ENCODE data around the gene GALNT7. TPM values are rescaled to one million over a fixed set of nuclear protein-coding genes. Genes with fewer than 3 reads are reported as not detected.

Gene GALNT7
- total and polyA plus RNA-seq, 2 donors (not counting 3 experiments of a cell fraction or from before 2014, with no cell fraction given): 19.6 to 54.6 TPM

- DNase-seq (ENCODE audit: low read depth, low spot score): no peak
- Histone ChIP-seq H3K4me2 (ENCODE audit: insufficient read depth, low read length) (no peak overlapping the region), H3K36me3 (ENCODE audit: control insufficient read depth in 2 of 2, extremely low read depth in 1 of 2, insufficient read depth in 2 of 2, low read length in 2 of 2) (no peaks in the 10 kb centered on the region), H3K27me3 (ENCODE audit: control insufficient read depth in 2 of 2, insufficient read depth in 2 of 2, low read length in 2 of 2) (no peaks in the 10 kb centered on the region), H3K9me3 (replicated peaks; ENCODE audit: control insufficient read depth, insufficient read depth, low read length) (no peaks in the 10 kb centered on the region), H3K4me1 (ENCODE audit: control insufficient read depth, extremely low read depth, insufficient read depth, low read length) (no peaks in the 10 kb centered on the region), H4K20me1 (replicated peaks; ENCODE audit: control insufficient read depth, extremely low read depth, insufficient read depth, low read length) (no peaks in the 10 kb centered on the region), H3K9ac (replicated peaks; ENCODE audit: extremely low read depth, insufficient read depth, low read length) (no peak overlapping the region), H3K79me2 (ENCODE audit: control insufficient read depth, insufficient read depth, low read length) (no peaks in the 10 kb centered on the region), H2AFZ (ENCODE audit: low read depth, low read length) (no peak overlapping the region), H3K4me3 (replicated peaks in 1 of 3; ENCODE audit: insufficient read depth in 1 of 3, low read depth in 1 of 3, low read length in 3 of 3) (no peak overlapping the region), H3K9me1 (replicated peaks; ENCODE audit: control insufficient read depth, extremely low read depth, insufficient read depth, low read length) (no peaks in the 10 kb centered on the region), H3K27ac (ENCODE audit: insufficient read depth, low read depth, low read length) (no peak overlapping the region)
- intact Hi-C loops (cut with micrococcal nuclease): no loop called here
- dilution Hi-C loops (cut with MboI; ENCODE audit: extremely low pct_ligation_motif_present, low sequenced_read_pairs): no loop called here
- no peak for TF ChIP-seq FOS (IDR thresholded peaks at IDR 0.05; ENCODE audit: borderline replicate concordance, insufficient read depth, low read length)
- no peak for TF ChIP-seq MYC (IDR thresholded peaks at IDR 0.05; ENCODE audit: low read depth, low read length)
- no peak for TF ChIP-seq EZH2 (IDR thresholded peaks at IDR 0.05; ENCODE audit: borderline replicate concordance, low read depth, low read length, severe bottlenecking)
- no peak for TF ChIP-seq CTCF (IDR thresholded peaks at IDR 0.05; ENCODE audit: extremely low read depth in 1 of 2, insufficient read depth in 1 of 2, low read depth in 1 of 2, low read length in 2 of 2)
- TF ChIP-seq POLR2AphosphoS5 (IDR thresholded peaks at IDR 0.05; ENCODE audit: insufficient read depth, low read depth, low read length): no peak
- no TSS peak for BruUV-seq (replicated peaks)
- POLR2A ChIA-PET: no interaction called here
- CTCF ChIA-PET: interaction anchor here (0.9 to 1.9 kb wide), 6 partner anchors 10 to 229 kb away, joined by 3 to 9 read pairs (median 3); no protein-coding TSS in a partner anchor
- no peak for FAIRE-seq
Measured at GRCh38 chr4:173242466-173243250, 74.0 kb downstream of the GALNT7 start.

Data from endothelial cell of umbilical vein (primary cell).